Left cardiac atrium (tissue), 4 donors: ENCODE results near the gene KCNJ6. TPM values are rescaled to one million over a fixed set of nuclear protein-coding genes. Genes with fewer than 3 reads are reported as not detected.

ENCODE experiments used
- ATAC-seq, 2 donors: fragments of 200-7000 bp; cut with Tn5 transposase; one replicate each; pipeline ENCODE4 v1.9.1; 2020; ENCODE audit warnings: mild to moderate bottlenecking in 2 of 2, moderate library complexity in 2 of 2
- DNase-seq: peaks from one replicate; pipeline ENCODE4 v3.0.0-alpha.2; 2020
- intact Hi-C, 2 donors: fragments of 100-400 bp; cut with DNase I; formaldehyde crosslinking; loops; one replicate each; pipeline versions ENCODE4 v1.14.1 to v1.15.1; 2022 to 2023
- total RNA-seq, 2 donors: library from RNA; stranded (reverse); fragmentation: NEBNext Ultra II Directional; extraction: Animal tissue kit (Norgen Biotek cat#: 25700); gene quantifications; one replicate each; pipeline ENCODE4 v1.2.1, GENCODE V29; 2021
- donor health status: DM: no; HTN: yes; CAD: no.
- donor health status: DM: no; HTN: yes; CAD: no; lungs with severe emphysema.
- donor health status: DM: yes; HTN: yes; CAD: no.
- donor health status: Dilated cardiomyopathy.

The KCNJ6 gene
- total RNA-seq, 2 donors from 2014 or later, result not detected

GRCh38 chr21:37835481-37835880, 80.8 kb downstream of the KCNJ6 start:
- intact Hi-C loops, result no loop called here
- ATAC-seq, result no peak
- no peak for DNase-seq

GRCh38 chr21:37833301-37833700, 83.0 kb downstream of the KCNJ6 start:
- no peak for ATAC-seq
- intact Hi-C loops, result no loop called here
- no peak for DNase-seq

- ATAC-seq, result no peak
- intact Hi-C loops, result no loop called here
Measured at GRCh38 chr21:37829447-37829846, 86.8 kb downstream of the KCNJ6 start.

GRCh38 chr21:37828991-37829390, 87.3 kb downstream of the KCNJ6 start:
- ATAC-seq, result no peak
- DNase-seq, result no peak
- intact Hi-C loops, result no loop called here

More at GRCh38 chr21:37829447-37829846, 86.8 kb downstream of the KCNJ6 start:
- no peak for DNase-seq

GRCh38 chr21:37828556-37828955, 87.7 kb downstream of the KCNJ6 start:
- DNase-seq, result no peak
- intact Hi-C loops, result no loop called here

GRCh38 chr21:37827913-37828312, 88.3 kb downstream of the KCNJ6 start:
- ATAC-seq, result no peak
- no peak for DNase-seq

More at GRCh38 chr21:37828556-37828955, 87.7 kb downstream of the KCNJ6 start:
- no peak for ATAC-seq

GRCh38 chr21:37821786-37822450, 94.3 kb downstream of the KCNJ6 start:
- no peak for DNase-seq
- intact Hi-C loops, result no loop called here
- ATAC-seq, result no peak

More at GRCh38 chr21:37827913-37828312, 88.3 kb downstream of the KCNJ6 start:
- intact Hi-C loops, result no loop called here

GRCh38 chr21:37821092-37821491, 95.2 kb downstream of the KCNJ6 start:
- ATAC-seq, result no peak
- intact Hi-C loops, result no loop called here
- no peak for DNase-seq

- ATAC-seq, result no peak
- DNase-seq, result no peak
- intact Hi-C loops, result no loop called here
Measured at GRCh38 chr21:37819372-37819771, 96.9 kb downstream of the KCNJ6 start.

GRCh38 chr21:37817242-37817641, 99.0 kb downstream of the KCNJ6 start:
- ATAC-seq (no peak), DNase-seq (no peak)
- intact Hi-C loops, result no loop called here

- intact Hi-C loops, result no loop called here
- ATAC-seq, result no peak
- no peak for DNase-seq
Measured at GRCh38 chr21:37815893-37816292, 100.4 kb downstream of the KCNJ6 start.

GRCh38 chr21:37811711-37812110, 104.5 kb downstream of the KCNJ6 start:
- intact Hi-C loops, result no loop called here
- DNase-seq, result no peak
- no peak for ATAC-seq

GRCh38 chr21:37808261-37808660, 108.0 kb downstream of the KCNJ6 start:
- ATAC-seq (no peak), DNase-seq (no peak)
- intact Hi-C loops, result no loop called here

GRCh38 chr21:37805266-37805665, 111.0 kb downstream of the KCNJ6 start:
- ATAC-seq, result no peak

GRCh38 chr21:37804001-37804400, 112.3 kb downstream of the KCNJ6 start:
- ATAC-seq, result no peak
- no peak for DNase-seq
- intact Hi-C loops, result no loop called here

More at GRCh38 chr21:37805266-37805665, 111.0 kb downstream of the KCNJ6 start:
- intact Hi-C loops, result no loop called here
- no peak for DNase-seq

- intact Hi-C loops, result no loop called here
- no peak for ATAC-seq
- no peak for DNase-seq
Measured at GRCh38 chr21:37803101-37803651, 113.1 kb downstream of the KCNJ6 start.

- DNase-seq, result no peak
- intact Hi-C loops, result no loop called here
- ATAC-seq, result no peak
Measured at GRCh38 chr21:37800456-37801061, 115.7 kb downstream of the KCNJ6 start.

- intact Hi-C loops, result no loop called here
- ATAC-seq (no peak), DNase-seq (no peak)
Measured at GRCh38 chr21:37800057-37800455, 116.2 kb downstream of the KCNJ6 start.

- ATAC-seq (no peak), DNase-seq (no peak)
- intact Hi-C loops, result no loop called here
Measured at GRCh38 chr21:37799211-37800056, 116.8 kb downstream of the KCNJ6 start.

GRCh38 chr21:37797403-37797802, 118.9 kb downstream of the KCNJ6 start:
- intact Hi-C loops, result no loop called here
- no peak for DNase-seq
- ATAC-seq, result no peak
